ENCODE measurements around the gene NRIP1. TPM values are rescaled to one million over a fixed set of nuclear protein-coding genes. Genes with fewer than 3 reads are reported as not detected.

NRIP1 gene
- total and polyA plus RNA-seq, 2 donors (not counting 3 experiments of a cell fraction or from before 2014, with no cell fraction given): 2.8 to 24.0 TPM

GRCh38 chr21:14949603-14950002 is 115.2 kb downstream of the NRIP1 start:
- H3K27me3 ChIP-seq (ENCODE audit: control insufficient read depth in 2 of 2, insufficient read depth in 2 of 2, low read length in 2 of 2): no peaks in the 10 kb centered on the region
- no peaks in the 10 kb centered on the region for H3K79me2 ChIP-seq (ENCODE audit: control insufficient read depth, insufficient read depth, low read length)
- FAIRE-seq (no peak), DNase-seq (ENCODE audit: low read depth, low spot score) (no peak)
- dilution Hi-C loops (cut with MboI; ENCODE audit: extremely low pct_ligation_motif_present, low sequenced_read_pairs) (no loop called here), intact Hi-C loops (cut with micrococcal nuclease) (loop anchor here (10.0 kb wide), 1 partner anchor 85 kb away; no protein-coding TSS in a partner anchor)
- no peaks in the 10 kb centered on the region for H3K4me1 ChIP-seq (ENCODE audit: control insufficient read depth, extremely low read depth, insufficient read depth, low read length)
- no peaks in the 10 kb centered on the region for H3K9me1 ChIP-seq (replicated peaks; ENCODE audit: control insufficient read depth, extremely low read depth, insufficient read depth, low read length)
- no peak overlapping the region for H3K9ac ChIP-seq (replicated peaks; ENCODE audit: extremely low read depth, insufficient read depth, low read length)
- no TSS peak for BruUV-seq (replicated peaks)
- no peaks in the 10 kb centered on the region for H3K36me3 ChIP-seq (ENCODE audit: control insufficient read depth in 2 of 2, extremely low read depth in 1 of 2, insufficient read depth in 2 of 2, low read length in 2 of 2)
- no peak overlapping the region for H2AFZ ChIP-seq (ENCODE audit: low read depth, low read length)
- POLR2A ChIA-PET: no interaction called here
- H4K20me1 ChIP-seq (replicated peaks; ENCODE audit: control insufficient read depth, extremely low read depth, insufficient read depth, low read length): no peaks in the 10 kb centered on the region
- H3K4me3 ChIP-seq (replicated peaks in 1 of 3; ENCODE audit: insufficient read depth in 1 of 3, low read depth in 1 of 3, low read length in 3 of 3): no peak overlapping the region
- CTCF ChIA-PET: interaction anchor here (1.0 kb wide), 1 partner anchor 85 kb away, joined by 4 read pairs; no protein-coding TSS in a partner anchor
- H3K9me3 ChIP-seq (replicated peaks; ENCODE audit: control insufficient read depth, insufficient read depth, low read length): no peaks in the 10 kb centered on the region
- H3K27ac ChIP-seq (ENCODE audit: insufficient read depth, low read depth, low read length): no peak overlapping the region
- TF ChIP-seq EZH2 (IDR thresholded peaks at IDR 0.05; ENCODE audit: borderline replicate concordance, low read depth, low read length, severe bottlenecking) (no peak), GATA2 (IDR thresholded peaks at IDR 0.05; ENCODE audit: insufficient read depth, insufficient read length, low read depth, low read length) (no peak), POLR2A (IDR thresholded peaks at IDR 0.05; ENCODE audit: low read depth, low read length) (no peak), POLR2AphosphoS5 (IDR thresholded peaks at IDR 0.05; ENCODE audit: insufficient read depth, low read depth, low read length) (no peak), FOS (IDR thresholded peaks at IDR 0.05; ENCODE audit: borderline replicate concordance, insufficient read depth, low read length) (no peak), JUN (IDR thresholded peaks at IDR 0.05; ENCODE audit: borderline replicate concordance, insufficient read depth, insufficient read length, low read depth) (no peak), MAX (IDR thresholded peaks at IDR 0.05; ENCODE audit: insufficient read depth, insufficient read length) (no peak), MYC (IDR thresholded peaks at IDR 0.05; ENCODE audit: low read depth, low read length) (no peak)
- H3K4me2 ChIP-seq (ENCODE audit: insufficient read depth, low read length): no peak overlapping the region

- no peak for DNase-seq (ENCODE audit: low read depth, low spot score)
- Histone ChIP-seq H2AFZ (ENCODE audit: low read depth, low read length) (no peak overlapping the region), H3K9me1 (replicated peaks; ENCODE audit: control insufficient read depth, extremely low read depth, insufficient read depth, low read length) (no peaks in the 10 kb centered on the region), H3K9ac (replicated peaks; ENCODE audit: extremely low read depth, insufficient read depth, low read length) (no peak overlapping the region), H3K4me3 (replicated peaks in 1 of 3; ENCODE audit: insufficient read depth in 1 of 3, low read depth in 1 of 3, low read length in 3 of 3) (no peak overlapping the region), H3K27me3 (ENCODE audit: control insufficient read depth in 2 of 2, insufficient read depth in 2 of 2, low read length in 2 of 2) (no peaks in the 10 kb centered on the region), H3K36me3 (ENCODE audit: control insufficient read depth in 2 of 2, extremely low read depth in 1 of 2, insufficient read depth in 2 of 2, low read length in 2 of 2) (no peaks in the 10 kb centered on the region), H4K20me1 (replicated peaks; ENCODE audit: control insufficient read depth, extremely low read depth, insufficient read depth, low read length) (no peaks in the 10 kb centered on the region), H3K27ac (ENCODE audit: insufficient read depth, low read depth, low read length) (no peak overlapping the region), H3K9me3 (replicated peaks; ENCODE audit: control insufficient read depth, insufficient read depth, low read length) (no peaks in the 10 kb centered on the region), H3K4me1 (ENCODE audit: control insufficient read depth, extremely low read depth, insufficient read depth, low read length) (no peaks in the 10 kb centered on the region), H3K79me2 (ENCODE audit: control insufficient read depth, insufficient read depth, low read length) (no peaks in the 10 kb centered on the region), H3K4me2 (ENCODE audit: insufficient read depth, low read length) (no peak overlapping the region)
- ChIA-PET CTCF (interaction anchor here (1.2 kb wide), 1 partner anchor 11 kb away, joined by 3 read pairs; no protein-coding TSS in a partner anchor), POLR2A (no interaction called here)
- no TSS peak for BruUV-seq (replicated peaks)
- TF ChIP-seq MYC (IDR thresholded peaks at IDR 0.05; ENCODE audit: low read depth, low read length) (no peak), MAX (IDR thresholded peaks at IDR 0.05; ENCODE audit: insufficient read depth, insufficient read length) (no peak), POLR2A (IDR thresholded peaks at IDR 0.05; ENCODE audit: low read depth, low read length) (no peak), JUN (IDR thresholded peaks at IDR 0.05; ENCODE audit: borderline replicate concordance, insufficient read depth, insufficient read length, low read depth) (no peak), POLR2AphosphoS5 (IDR thresholded peaks at IDR 0.05; ENCODE audit: insufficient read depth, low read depth, low read length) (no peak), EZH2 (IDR thresholded peaks at IDR 0.05; ENCODE audit: borderline replicate concordance, low read depth, low read length, severe bottlenecking) (no peak), GATA2 (IDR thresholded peaks at IDR 0.05; ENCODE audit: insufficient read depth, insufficient read length, low read depth, low read length) (no peak), CTCF (IDR thresholded peaks at IDR 0.05; ENCODE audit: extremely low read depth in 1 of 2, insufficient read depth in 1 of 2, low read depth in 1 of 2, low read length in 2 of 2) (no peak), FOS (IDR thresholded peaks at IDR 0.05; ENCODE audit: borderline replicate concordance, insufficient read depth, low read length) (no peak)
- FAIRE-seq: no peak
- intact Hi-C loops (cut with micrococcal nuclease): no loop called here
- dilution Hi-C loops (cut with MboI; ENCODE audit: extremely low pct_ligation_motif_present, low sequenced_read_pairs): no loop called here
These were observed 117.1 kb downstream of the NRIP1 start for GRCh38 chr21:14947613-14948160.

All from endothelial cell of umbilical vein (primary cell).